ENCODE results near the gene MAML1.

The MAML1 gene

DNA sequence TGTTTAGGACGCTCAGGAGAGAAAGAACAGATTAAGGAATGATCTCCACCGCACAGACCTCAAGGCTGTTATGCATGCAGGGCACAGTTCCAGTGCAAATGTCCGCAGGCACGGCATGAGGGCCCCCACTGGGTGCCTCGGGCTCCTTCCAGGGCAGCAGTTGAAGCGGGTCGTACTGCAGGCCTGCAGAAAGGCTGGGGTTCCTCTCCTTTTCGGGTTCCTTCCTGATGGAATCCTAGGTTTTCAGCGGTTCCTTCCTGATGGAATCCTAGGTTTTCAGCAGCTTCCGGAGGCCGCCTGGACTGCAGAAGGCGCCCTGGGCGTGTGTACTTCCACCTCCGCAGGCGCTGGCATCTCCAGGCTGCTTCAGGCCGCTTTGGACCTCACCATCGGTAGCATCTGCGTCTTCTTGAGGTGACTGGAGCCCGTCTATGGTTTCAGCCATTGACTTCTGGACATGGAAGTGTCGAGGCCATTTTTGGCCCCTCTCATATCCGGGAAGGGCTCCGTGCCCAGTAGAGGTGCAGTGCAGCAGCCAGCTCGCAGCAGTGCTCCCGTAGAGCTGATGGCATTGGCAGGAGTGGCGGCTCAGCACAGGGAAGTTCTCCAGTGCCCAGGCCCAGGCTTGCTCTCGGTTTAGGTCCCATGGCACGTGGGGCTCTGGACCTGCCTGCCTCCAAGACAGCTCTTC, 79.7 kb downstream of the MAML1 start:
- no peak for DNase-seq

DNA sequence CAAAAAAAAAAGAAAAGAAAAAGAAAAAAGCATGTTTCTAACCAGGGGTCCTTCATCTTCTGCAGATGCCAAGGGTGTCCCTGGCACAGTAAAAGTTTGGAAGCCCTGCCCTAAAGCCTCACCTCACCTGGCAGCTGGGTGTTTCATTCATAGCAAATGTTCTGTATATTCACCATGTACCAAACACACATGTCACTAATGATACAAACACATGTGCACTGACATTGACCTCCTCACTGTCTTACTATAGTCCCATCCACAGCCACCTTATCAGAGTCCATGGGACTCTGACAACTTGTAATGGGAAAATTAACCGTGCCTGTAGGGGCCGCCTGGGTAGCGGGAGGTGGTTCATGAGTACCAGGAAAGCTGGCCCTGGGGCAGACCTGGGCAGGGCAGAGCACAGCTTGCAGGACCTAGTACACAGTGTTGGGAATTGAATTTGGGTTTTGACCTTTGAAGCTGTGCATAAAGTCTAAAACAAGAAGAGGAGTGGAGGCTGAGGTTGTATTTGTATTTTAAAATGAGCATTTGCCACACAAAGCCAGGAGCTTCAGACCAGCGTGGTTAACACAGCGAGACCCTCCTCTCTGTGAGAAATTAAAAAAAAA, 80.5 kb downstream of the MAML1 start:
- no peak for DNase-seq

DNA sequence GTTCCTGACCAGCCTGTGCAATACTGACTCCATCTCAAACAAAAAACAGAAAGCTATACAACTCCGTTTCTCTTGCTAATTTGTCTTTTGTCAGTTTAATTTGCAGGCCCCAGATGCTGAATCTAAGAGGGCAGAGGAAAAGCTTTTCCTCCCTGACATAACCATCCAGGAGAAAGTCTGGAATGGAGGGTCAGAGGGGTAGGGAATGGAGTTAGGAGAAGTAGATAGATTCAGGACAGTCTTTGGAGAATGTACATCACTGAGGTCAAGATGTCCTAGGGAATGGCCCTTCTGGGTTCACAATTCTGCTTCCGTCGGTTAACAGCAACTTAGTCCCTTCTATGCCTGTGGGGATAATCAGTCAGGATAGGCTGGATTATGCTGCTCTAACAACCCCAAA, 81.5 kb downstream of the MAML1 start:
- DNase-seq, result no peak

DNA sequence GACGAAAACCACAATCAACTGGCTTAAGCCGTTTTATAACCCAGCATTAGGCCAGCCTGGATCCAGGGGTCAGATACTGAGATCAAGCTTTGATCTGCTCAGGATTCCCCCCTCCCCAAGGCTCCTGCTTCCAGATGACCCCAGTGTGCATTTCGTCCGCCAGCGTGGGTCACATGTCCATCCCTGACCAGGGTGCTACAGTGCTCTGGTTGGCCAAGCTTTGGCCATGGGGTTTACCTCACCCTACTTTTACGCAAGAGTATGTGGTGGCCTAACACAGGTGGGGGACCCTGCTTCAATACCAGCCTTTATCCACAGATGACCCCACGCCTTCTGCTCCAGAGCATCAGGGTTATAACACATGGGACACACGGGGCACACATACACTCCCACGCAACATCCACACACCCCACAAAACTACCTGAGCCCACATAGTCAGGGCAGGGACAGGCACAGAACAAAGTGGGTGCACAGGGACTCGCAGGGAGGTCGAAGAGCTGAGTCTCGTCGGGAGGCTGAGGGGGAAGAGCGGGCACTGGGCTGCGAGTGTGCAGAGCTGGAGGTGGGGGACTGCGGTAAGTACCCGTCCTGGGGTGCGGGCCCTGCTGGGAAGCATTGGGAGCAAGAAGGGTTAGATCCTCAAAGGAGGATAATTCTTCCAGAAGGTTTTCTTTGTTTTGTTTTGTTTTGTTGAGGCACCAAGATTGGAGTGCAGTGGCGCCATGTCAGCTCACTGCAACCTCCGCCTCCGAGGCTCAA, 83.0 kb downstream of the MAML1 start:
- DNase-seq, result no peak

DNA sequence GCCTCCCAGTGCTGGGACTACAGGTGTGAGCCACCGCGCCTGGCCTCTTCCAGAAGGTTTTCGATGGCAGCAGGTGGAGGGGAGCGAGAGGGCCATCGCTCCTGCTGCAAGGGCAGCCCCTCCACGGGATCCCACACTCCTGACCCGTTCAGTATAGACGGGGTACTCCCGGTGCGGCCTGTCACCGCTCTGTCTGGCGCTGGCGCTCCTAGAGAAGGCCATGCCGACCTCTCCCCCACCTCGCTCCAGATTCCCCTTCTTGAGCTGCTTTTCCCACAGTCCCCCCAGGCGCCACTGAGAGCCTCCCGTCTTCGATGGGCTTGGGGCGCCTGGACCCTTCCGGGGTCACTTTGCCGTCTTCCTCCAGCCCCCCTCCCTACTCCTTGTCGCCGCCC, 83.8 kb downstream of the MAML1 start:
- no peak for DNase-seq

DNA sequence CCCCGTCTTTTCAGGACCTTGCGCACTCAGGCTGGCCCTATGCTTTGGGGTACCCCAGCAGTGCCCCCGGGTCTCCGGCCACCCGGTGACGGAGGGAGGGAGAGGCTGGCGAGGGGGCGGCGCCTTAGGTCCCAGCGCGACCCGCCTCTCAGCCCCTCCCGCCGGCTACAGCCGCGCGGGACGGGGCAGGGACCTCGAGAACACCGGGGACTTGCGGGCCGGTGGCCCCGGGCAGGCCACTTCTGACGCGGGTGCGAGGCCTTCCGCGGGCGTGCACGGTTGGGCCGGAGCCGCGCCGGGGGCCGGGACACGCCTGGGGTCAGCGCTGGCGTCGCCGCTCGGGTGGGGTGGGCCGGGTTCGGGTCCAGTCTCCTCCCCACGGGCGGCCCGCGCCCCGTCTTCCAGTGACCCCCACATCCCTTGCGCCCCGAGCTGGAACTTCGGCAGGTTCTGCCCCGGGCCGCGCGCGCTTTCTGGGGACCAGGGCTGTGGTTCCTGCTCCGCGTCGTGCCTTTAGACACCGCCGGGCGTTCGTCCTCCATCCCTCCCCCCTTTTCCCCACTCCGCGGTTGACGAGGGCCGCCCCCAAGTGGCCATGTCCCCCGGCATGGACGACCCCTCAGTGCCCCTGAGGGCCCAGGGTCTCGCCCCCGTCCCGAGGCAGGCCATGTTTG, 84.3 kb downstream of the MAML1 start:
- no peak for DNase-seq

DNA sequence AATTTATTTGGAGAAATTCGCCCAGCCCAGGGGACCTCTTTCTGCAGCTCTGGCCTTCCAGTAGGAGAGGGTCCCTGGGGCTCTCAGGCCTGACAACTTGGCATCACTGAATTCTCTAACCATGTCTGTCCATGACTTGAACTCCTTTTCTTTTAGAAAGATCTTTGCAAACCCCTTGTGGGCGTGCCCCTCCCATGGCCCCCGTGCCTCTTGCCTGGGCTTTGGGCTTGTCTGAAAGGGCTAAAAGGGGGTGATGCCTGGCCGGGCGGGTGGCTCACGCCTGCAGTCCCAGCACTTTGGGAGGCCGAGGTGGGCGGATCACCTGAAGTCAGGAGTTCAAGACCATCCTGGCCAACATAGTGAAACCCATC, 84.8 kb downstream of the MAML1 start:
- DNase-seq, result no peak

DNA sequence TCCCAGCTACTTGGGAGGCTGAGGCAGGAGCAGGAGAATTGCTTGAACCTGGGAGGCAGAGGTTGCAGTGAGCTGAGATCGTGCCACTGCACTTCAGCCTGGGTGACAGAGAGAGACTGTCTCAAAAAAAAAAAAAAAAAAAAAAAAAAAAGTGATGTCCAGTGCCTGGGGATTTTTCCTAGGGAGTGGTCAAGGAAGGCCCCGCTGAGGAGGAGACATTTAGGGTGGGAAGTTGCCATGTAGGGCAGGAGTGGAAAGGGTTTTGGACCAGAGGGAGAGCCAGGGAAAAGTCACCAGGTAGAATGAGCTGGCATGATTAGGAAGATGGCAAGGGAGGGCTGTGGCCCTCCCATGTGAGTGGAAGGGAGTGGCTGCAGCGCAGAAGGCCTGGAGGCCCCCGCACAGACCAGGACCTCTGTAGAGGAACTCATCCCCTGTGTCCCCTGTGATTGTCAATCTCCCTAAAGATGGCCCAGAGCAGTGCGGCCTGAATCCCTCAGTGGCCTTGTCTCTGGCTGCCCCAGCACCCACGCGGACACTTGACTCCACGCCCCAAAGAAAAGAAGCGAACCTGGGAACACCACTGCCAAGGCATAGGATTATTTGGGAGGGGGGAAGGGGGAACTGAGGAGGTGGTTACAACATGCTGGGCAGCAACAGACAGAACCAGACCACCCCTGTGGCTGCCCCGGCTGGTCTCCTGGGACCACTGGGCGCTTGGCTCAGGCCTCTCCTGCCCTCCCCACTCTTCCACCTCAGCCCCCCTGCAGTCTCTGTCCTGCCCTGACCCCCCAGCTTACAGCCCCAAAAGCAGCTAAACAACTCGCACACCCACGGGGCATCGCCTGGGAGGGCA, 85.5 kb downstream of the MAML1 start:
- no peak for DNase-seq

DNA sequence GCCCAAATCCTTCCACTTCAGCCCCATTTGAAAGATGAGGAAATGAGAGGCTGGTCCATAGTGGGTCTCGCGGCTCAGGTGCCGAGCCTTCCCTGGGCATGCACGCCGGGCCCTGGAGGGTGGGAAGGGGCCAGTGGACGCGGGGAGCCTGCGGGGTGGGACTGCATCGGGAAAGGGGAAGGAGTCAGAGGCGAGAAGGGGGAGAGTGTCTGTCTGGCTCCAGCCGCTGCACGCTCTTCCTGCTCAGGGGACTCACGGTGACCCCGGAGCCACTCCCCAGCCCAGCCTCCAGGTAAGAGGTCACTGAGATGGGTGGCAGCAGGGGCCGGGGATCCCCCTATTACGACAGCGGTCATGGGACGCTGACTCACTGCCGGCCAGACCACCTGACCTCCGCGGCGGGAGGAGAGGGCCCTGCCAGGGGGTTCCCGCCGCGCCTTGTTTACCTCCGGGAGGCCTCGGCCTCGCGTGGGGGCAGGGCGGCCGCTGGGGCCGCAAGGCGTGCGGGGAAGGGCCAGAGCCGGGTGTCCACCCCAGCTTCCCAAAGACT, 86.2 kb downstream of the MAML1 start:
- DNase-seq, result peak; percentile 89

DNA sequence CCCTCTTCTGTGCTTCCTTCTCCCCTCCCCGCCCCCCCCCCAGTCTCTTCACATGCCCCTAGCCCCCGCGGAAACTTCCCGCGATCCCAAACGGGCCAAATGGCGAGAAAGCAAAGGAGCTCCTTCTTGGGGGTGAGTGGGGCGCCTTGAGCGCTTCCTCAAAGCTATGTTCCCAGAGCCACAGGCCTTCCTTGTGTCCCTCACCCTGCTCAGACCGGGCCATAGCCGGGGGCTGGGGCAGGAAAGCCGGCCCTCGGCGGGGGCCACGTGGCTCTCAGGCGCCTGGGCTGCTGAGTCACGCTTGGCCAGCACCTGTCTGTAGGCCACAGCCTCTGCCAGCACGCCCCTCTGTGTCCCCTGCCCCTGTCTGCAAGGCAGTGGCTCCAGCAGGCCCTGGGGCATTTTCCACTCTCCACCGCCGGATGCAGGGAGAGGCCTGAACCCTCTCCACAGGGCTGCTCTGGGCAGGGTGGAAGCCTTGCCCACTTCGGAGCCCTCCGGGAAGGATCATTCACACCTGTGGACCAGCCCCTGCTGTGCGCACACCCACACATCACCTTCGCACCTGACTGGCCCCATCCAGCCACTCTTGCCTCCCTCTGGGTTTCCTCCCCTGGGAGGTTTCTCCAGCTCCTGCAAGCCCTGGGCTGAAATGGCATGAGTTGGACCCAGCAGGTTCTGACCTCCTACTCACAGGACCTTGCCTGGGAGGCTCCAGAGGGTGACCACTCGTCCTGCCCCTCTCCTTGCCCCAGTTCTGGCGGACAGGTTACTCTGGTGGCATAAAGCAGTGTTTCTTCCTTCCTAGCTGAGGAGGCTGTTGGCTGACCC, 86.9 kb downstream of the MAML1 start:
- peak; percentile 65 for DNase-seq

DNA sequence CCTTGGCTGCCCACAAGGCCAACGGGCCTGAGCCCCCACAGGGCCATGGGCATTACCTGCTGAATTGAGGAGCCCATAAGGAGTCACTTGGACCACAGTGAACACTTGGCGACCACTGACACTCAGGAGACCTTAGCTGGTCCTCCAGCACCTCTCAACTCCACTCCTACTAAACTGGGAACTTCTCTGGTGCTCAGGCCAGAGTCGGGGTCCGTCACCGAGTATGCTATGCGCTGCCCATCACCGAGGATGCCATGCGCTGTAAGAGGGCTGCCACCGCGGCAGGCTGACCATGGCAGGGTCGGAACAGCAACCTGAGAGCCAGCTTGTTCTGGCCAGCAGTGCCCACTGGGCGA, 87.5 kb downstream of the MAML1 start:
- no peak for DNase-seq

DNA sequence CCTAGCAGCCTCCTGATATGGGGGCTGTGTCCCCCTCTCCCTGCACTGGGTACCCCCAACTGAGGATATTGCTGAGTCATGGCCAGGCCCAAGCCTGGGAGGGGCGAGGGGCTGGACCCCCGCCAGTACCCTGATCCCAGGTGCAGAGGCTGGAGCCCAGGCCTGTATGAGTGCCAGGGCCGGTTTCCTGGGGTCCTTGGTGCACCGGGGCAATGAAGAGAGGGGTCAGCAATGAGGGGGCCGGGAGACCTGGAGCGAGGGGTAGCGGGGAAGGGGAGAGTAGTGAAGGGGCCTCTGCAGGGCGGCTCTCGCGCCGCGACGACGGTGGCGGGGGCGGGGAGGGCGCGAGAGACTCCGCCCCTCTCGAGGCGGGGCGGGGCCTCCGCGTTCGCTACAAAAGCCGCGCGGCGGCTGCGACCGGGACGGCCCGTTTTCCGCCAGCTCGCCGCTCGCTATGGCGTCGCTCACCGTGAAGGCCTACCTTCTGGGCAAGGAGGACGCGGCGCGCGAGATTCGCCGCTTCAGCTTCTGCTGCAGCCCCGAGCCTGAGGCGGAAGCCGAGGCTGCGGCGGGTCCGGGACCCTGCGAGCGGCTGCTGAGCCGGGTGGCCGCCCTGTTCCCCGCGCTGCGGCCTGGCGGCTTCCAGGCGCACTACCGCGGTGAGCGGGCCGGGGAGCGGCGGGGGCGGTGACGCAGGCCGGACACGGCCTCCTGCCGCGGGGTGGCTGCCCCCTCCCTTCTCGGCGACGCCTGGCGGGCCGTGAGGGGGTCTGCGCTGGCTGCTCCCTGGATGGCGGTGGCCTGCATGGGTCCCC, 88.1 kb downstream of the MAML1 start, which contains the start of gene SQSTM1:
SQSTM1 (plus strand) TSS at position 423 of the 815 bp plus-strand sequence; CDS start at position 455, 32 bp downstream.
- DNase-seq, result peak; percentile 86

DNA sequence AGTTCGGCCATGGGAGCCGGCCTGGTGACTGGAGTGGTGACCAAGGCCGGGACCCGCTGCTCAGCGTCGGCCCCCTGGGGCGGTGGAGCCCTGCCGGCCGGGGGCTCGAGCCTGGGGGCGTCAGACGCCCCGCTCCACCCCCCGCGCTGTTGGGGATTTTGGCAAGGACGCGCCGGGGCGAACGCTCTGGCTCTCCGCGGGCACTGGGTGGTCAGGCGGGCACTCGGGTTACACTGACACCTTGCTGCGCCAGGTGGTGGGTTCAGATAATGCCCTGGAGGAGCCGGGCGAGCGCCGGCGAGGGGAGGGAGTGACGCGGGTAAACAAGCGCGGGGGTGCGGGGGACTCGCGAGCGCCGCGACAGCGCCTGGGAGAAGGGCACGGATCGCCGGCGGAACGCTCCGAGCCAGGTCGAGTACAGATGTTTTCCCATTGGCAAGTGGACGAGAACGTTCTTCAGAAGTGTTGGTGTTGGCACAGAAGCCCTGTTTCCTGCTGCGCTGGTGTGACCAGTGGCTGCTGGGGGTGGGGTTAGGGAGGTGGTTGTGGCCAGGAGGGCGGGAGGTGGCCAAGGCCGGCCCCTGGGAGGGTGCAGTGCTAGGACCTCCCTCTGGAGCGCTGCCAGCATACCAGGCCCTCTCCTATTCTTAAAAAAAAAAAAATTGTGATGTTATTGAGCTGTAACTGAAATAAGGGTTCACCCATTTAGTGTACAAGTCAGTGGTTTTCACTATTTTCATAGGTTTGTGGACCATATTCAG, 88.9 kb downstream of the MAML1 start:
- DNase-seq, result peak; percentile 89

DNA sequence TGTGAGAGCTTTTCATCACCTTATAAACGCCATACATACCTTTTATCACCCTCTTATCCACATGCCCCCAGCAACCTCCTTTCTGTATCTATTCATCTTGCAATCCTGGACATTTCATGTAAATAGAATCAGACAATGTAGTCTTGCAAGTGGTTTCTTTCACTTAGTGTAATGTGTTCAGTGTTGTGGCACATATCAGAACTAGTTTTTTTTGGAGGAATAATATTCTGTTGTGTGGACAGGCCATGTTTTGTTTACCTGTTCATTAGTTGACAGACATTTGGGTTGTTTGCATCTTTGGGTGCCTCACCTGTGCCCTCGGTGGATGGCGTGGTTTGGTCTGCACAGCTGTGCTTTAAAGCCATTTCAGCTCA, 89.4 kb downstream of the MAML1 start:
- no peak for DNase-seq

DNA sequence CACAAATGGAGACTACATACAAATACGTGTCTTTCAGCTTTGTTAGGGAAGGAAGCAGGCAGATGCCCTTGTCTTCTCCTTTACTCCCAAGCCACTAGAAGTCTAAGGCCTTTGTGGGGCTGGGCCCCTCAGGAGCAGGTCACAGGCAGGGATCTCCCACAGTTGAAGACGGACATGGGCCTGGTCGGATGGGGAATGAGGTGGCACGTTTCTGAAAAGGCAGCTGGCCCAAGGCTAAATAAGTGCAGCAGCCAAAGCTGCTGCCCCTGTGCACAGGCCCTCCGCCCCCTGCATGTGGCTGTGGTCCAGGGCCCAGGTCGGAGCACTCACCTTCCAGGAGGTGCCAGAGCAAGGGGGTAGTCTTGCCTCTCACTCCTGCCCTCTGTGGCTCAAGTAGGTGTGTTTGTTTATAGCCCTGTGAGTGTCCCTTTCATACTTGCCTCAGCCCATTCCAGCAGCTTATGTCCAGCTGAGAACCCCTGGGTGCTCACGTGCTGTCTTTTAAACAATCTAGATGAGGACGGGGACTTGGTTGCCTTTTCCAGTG, 89.9 kb downstream of the MAML1 start:
- no peak for DNase-seq

DNA sequence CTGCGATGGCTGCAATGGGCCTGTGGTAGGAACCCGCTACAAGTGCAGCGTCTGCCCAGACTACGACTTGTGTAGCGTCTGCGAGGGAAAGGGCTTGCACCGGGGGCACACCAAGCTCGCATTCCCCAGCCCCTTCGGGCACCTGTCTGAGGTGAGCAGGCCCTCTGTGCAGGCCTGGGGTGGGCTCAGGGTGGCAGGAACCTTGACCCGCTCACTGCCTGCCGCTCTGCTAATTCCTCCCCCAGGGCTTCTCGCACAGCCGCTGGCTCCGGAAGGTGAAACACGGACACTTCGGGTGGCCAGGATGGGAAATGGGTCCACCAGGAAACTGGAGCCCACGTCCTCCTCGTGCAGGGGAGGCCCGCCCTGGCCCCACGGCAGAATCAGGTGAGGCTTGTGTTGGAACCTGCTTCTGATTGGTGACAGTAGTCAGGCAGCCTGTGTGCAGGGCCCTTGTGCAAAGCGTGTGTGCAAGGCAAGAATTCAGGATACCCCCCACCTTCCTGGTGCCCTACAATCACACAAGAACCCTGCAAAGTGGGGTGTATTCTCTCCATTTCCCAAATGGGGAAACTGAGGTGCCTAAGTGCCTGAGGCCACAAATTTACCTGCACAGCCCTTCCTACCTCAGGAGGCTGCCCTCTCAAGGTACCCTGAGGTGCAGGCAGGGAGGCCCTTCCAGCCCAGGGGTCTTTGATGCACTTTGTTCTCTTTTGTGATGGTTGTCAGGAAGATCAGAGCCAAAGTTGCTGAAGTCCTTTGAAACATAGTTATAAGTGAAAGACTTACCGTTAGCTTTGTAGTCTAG, 91.5 kb downstream of the MAML1 start:
- DNase-seq, result no peak

DNA sequence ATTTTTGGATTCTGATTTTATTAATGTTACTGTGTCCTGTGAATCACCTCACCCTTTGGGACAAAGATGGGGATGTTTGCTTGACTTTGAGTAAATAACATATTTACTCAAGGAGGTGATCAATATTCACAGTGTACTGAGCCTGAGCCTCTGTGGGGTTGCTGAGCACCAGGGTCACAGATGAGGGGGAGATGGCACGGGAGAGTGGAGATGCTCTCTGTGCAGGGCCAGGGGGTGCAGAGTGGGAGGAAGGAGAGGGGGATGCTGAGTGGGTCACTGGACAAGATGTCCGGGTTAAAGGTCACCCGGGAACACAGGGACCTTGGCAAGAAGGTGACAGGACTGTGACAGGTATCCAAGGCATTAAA, 92.1 kb downstream of the MAML1 start:
- no peak for DNase-seq

DNA sequence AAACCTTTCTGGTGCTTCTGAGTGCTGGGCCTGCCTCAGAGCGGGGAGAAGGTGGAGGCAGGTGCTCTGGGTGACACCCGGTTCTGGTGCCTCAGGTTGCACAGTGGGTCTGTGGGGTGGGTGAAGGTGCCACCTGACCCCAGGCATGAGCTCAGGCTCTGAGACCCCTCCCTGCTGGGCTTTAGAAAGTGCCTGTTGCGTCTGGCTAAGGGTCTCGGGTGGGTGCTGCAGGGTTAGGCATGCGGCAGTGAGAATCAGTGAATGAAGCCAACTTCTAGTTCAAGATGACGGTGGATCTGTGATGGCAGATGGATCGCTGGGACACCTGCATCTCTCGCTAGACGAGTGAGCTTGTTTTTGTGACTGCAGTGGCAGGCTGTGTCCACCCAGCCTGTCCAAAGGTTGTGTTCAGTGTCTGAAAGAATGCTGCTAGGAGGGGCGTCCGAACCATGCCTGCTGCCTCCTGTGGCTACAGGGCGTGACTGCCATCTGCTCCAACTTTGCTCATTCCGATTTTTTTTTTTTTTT, 93.1 kb downstream of the MAML1 start:
- DNase-seq, result no peak

Measured in stimulated activated CD8-positive, alpha-beta memory T cell treated with anti-CD3 and anti-CD28 coated beads, Interleukin-4, amount 100 ng/mL, for 48 hours (primary cell).